ENCODE measurements around the gene KIF5C. TPM values are rescaled to one million over a fixed set of nuclear protein-coding genes. Genes with fewer than 3 reads are reported as not detected.

Gene KIF5C
- total and polyA plus RNA-seq, 2 of the 13 experiments (the other 11 are each of a cell fraction or from before 2014, with no cell fraction given): 0.15 to 0.20 TPM

DNA sequence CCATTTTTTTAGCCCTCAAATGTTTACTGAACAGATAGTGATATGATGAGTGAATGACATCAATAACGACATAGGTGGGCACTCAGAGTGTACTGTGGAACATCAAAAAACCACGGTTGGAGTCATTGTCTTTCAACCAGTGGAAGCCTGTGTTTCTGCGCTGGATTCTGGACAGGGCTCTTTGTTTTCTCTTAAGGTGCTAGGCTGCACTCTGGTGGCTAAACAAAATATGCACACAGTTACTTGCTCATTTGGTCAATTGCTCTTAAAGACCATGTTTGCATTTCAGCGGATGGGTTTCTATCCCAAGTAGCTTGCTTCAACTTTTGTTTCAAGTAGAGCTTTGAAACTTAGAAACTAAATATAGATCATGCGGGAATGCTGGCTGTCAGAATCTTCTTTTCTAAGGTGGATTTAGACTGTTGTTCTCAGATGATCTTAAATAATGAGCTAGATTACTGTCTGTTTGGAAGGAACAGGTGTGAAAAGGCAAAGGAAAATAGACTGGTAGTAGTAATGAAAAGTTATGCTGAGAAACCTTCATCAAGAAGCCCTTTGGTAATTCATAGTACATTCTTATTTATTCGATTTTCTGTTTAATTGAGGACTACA, 115.0 kb downstream of the KIF5C start (continued):
- TF ChIP-seq STAG1 (CRISPR knock-in tag; IDR thresholded peaks at IDR 0.05) (peak; percentile 91), ZBTB38 (CRISPR knock-in tag; IDR thresholded peaks at IDR 0.05) (no peak), ZNF335 (CRISPR knock-in tag; IDR thresholded peaks at IDR 0.05) (no peak), IKZF1 (IDR thresholded peaks at IDR 0.05) (no peak), ZNF543 (CRISPR knock-in tag; IDR thresholded peaks at IDR 0.05) (no peak), PPARG (CRISPR knock-in tag; conservative IDR thresholded peaks at IDR 0.05) (0 out of 2 replicates have a peak, but pooled peaks have one; percentile 20), SMC3 (IDR thresholded peaks at IDR 0.05; ENCODE audit: low read length) (peak; percentile 89), FOXK1 (CRISPR knock-in tag; IDR thresholded peaks at IDR 0.05; ENCODE audit: borderline replicate concordance, low read depth) (peak; percentile 44; the same call in 1 of the 2 replicates), SMARCC2 (IDR thresholded peaks at IDR 0.05) (no peak), NAIF1 (CRISPR knock-in tag; IDR thresholded peaks at IDR 0.05; ENCODE audit: borderline replicate concordance) (peak; percentile 41; the same call in 1 of the 2 replicates), ERF (CRISPR knock-in tag; IDR thresholded peaks at IDR 0.05) (0 out of 2 replicates have a peak, but pooled peaks have one; percentile 22), SSRP1 (CRISPR knock-in tag; IDR thresholded peaks at IDR 0.05) (no peak), KLF16 (CRISPR knock-in tag; IDR thresholded peaks at IDR 0.05) (0 out of 4 replicates have a peak, but pooled peaks of 1 of the 2 experiments have one; percentile 45), RAD21 (CRISPR knock-in tag; IDR thresholded peaks at IDR 0.05) (peak; percentile 77), CAMTA2 (CRISPR knock-in tag; IDR thresholded peaks at IDR 0.05; ENCODE audit: borderline replicate concordance) (no peak), KAT8 (CRISPR knock-in tag; IDR thresholded peaks at IDR 0.05) (0 out of 2 replicates have a peak, but pooled peaks have one; percentile 19), GABPA (IDR thresholded peaks at IDR 0.05; ENCODE audit: low read depth, low read length) (no peak), GABPA (CRISPR knock-in tag; IDR thresholded peaks at IDR 0.05; ENCODE audit: low read depth) (no peak), ZNF468 (CRISPR knock-in tag; IDR thresholded peaks at IDR 0.05) (no peak)
- TF ChIP-seq, protein P1, sequence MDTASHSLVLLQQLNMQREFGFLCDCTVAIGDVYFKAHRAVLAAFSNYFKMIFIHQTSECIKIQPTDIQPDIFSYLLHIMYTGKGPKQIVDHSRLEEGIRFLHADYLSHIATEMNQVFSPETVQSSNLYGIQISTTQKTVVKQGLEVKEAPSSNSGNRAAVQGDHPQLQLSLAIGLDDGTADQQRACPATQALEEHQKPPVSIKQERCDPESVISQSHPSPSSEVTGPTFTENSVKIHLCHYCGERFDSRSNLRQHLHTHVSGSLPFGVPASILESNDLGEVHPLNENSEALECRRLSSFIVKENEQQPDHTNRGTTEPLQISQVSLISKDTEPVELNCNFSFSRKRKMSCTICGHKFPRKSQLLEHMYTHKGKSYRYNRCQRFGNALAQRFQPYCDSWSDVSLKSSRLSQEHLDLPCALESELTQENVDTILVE (CRISPR knock-in tag; IDR thresholded peaks at IDR 0.05): 0 out of 2 replicates have a peak, but pooled peaks have one; percentile 43
- TF ChIP-seq, protein P2, sequence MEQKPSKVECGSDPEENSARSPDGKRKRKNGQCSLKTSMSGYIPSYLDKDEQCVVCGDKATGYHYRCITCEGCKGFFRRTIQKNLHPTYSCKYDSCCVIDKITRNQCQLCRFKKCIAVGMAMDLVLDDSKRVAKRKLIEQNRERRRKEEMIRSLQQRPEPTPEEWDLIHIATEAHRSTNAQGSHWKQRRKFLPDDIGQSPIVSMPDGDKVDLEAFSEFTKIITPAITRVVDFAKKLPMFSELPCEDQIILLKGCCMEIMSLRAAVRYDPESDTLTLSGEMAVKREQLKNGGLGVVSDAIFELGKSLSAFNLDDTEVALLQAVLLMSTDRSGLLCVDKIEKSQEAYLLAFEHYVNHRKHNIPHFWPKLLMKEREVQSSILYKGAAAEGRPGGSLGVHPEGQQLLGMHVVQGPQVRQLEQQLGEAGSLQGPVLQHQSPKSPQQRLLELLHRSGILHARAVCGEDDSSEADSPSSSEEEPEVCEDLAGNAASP (CRISPR knock-in tag; IDR thresholded peaks at IDR 0.05; ENCODE audit: borderline replicate concordance): 0 out of 2 replicates have a peak, but pooled peaks have one; percentile 20
- TF ChIP-seq, protein P3, sequence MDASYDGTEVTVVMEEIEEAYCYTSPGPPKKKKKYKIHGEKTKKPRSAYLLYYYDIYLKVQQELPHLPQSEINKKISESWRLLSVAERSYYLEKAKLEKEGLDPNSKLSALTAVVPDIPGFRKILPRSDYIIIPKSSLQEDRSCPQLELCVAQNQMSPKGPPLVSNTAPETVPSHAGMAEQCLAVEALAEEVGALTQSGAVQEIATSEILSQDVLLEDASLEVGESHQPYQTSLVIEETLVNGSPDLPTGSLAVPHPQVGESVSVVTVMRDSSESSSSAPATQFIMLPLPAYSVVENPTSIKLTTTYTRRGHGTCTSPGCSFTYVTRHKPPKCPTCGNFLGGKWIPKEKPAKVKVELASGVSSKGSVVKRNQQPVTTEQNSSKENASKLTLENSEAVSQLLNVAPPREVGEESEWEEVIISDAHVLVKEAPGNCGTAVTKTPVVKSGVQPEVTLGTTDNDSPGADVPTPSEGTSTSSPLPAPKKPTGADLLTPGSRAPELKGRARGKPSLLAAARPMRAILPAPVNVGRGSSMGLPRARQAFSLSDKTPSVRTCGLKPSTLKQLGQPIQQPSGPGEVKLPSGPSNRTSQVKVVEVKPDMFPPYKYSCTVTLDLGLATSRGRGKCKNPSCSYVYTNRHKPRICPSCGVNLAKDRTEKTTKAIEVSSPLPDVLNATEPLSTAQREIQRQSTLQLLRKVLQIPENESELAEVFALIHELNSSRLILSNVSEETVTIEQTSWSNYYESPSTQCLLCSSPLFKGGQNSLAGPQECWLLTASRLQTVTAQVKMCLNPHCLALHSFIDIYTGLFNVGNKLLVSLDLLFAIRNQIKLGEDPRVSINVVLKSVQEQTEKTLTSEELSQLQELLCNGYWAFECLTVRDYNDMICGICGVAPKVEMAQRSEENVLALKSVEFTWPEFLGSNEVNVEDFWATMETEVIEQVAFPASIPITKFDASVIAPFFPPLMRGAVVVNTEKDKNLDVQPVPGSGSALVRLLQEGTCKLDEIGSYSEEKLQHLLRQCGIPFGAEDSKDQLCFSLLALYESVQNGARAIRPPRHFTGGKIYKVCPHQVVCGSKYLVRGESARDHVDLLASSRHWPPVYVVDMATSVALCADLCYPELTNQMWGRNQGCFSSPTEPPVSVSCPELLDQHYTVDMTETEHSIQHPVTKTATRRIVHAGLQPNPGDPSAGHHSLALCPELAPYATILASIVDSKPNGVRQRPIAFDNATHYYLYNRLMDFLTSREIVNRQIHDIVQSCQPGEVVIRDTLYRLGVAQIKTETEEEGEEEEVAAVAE (CRISPR knock-in tag; IDR thresholded peaks at IDR 0.05; ENCODE audit: borderline replicate concordance): 0 out of 2 replicates have a peak, but pooled peaks have one; percentile 35
- TF ChIP-seq, protein P4, sequence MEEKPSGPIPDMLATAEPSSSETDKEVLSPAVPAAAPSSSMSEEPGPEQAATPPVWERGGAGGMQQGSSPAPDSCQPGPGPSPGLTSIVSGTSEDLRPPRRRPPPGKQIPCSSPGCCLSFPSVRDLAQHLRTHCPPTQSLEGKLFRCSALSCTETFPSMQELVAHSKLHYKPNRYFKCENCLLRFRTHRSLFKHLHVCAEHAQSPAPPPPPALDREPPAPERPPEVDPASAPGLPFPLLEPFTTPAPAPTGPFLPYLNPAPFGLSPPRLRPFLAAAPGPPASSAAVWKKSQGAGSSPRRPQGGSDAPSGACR (CRISPR knock-in tag; IDR thresholded peaks at IDR 0.05): no peak
